Tibial artery (tissue), 4 donors: ENCODE results near the gene STK32C.

Source experiments
- DNase-seq, 2 donors: peaks; one replicate each; pipeline ENCODE4 v3.0.0-alpha.2; 2019
- H3K27ac ChIP-seq, 2 donors: fragments of 200-600 bp; sonication (generic) in 1 of 2; 1 replicate in 1 of 2; 2 replicates in 1 of 2; pipeline ENCODE4 v1.5.1; 2018 to 2019; ENCODE audit warnings: mild to moderate bottlenecking in 1 of 2
- H3K27me3 ChIP-seq, 2 donors: fragments of 200-600 bp; sonication (generic) in 1 of 2; one replicate each; pipeline versions ENCODE4 v1.5.1 to v1.6.0; 2016 to 2019
- H3K36me3 ChIP-seq, 3 donors: fragments of 200-600 bp; sonication (generic) in 2 of 3; one replicate each; pipeline ENCODE4 v1.5.1; 2016 to 2019; ENCODE audit warnings: mild to moderate bottlenecking in 2 of 3
- H3K4me1 ChIP-seq, 4 donors: fragments of 200-600 bp; sonication (generic) in 2 of 4; 1 replicate in 3 of 4; 2 replicates in 1 of 4; pipeline ENCODE4 v1.5.1; 2016 to 2019
- H3K4me3 ChIP-seq, 2 donors: fragments of 200-600 bp; sonication (generic) in 1 of 2; 1 replicate in 1 of 2; 2 replicates in 1 of 2; pipeline ENCODE4 v1.5.1; 2018 to 2019; ENCODE audit warnings: mild to moderate bottlenecking in 2 of 2
- H3K9me3 ChIP-seq, 3 donors: fragments of 200-600 bp; sonication (generic) in 1 of 3; one replicate each; pipeline ENCODE4 v1.5.1; 2016 to 2019
- CTCF ChIP-seq, 2 experiments: fragments of 200-600 bp in 1 of 2; fragments of 450-650 bp in 1 of 2; IDR thresholded peaks; one replicate each; pipeline ENCODE4 v1.5.1; 2017 to 2019; ENCODE audit warnings: antibody characterized with exemption in 2 of 2, mild to moderate bottlenecking in 1 of 2, moderate library complexity in 1 of 2
- intact Hi-C: fragments of 100-400 bp; cut with DNase I; formaldehyde crosslinking; loops from one replicate; pipeline ENCODE4 v1.15.0; 2023; ENCODE audit warnings: low total_unique reads

STK32C gene

GRCh38 chr10:132254841-132255240 is 52.9 kb downstream of the STK32C start:
- no peak overlapping the region for H3K4me3 ChIP-seq
- H3K9me3 ChIP-seq: no peaks in the 10 kb centered on the region
- no peaks in the 10 kb centered on the region for H3K4me1 ChIP-seq
- H3K36me3 ChIP-seq: no peaks in the 10 kb centered on the region
- H3K27ac ChIP-seq: no peak overlapping the region
- no peak for TF ChIP-seq CTCF (IDR thresholded peaks at IDR 0.05)
- peaks cover 0 to 42% of the 10 kb centered on the region in 2 donors for H3K27me3 ChIP-seq
- intact Hi-C loops: no loop called here
- DNase-seq: no peak

- Histone ChIP-seq H3K27me3 (peaks cover 0 to 56% of the 10 kb centered on the region in 2 donors), H3K27ac (no peak overlapping the region), H3K4me1 (peaks cover 0 to 7% (median 0%) of the 10 kb centered on the region in 4 donors), H3K36me3 (no peaks in the 10 kb centered on the region), H3K4me3 (no peak overlapping the region), H3K9me3 (no peaks in the 10 kb centered on the region)
- DNase-seq: no peak
- TF ChIP-seq CTCF (IDR thresholded peaks at IDR 0.05): no peak
- intact Hi-C loops: no loop called here
These were observed 54.6 kb downstream of the STK32C start for GRCh38 chr10:132253092-132253687.

- Histone ChIP-seq H3K36me3 (no peaks in the 10 kb centered on the region), H3K27me3 (peaks cover 0 to 62% of the 10 kb centered on the region in 2 donors), H3K4me3 (no peak overlapping the region), H3K27ac (no peak overlapping the region), H3K9me3 (no peaks in the 10 kb centered on the region), H3K4me1 (peaks cover 0 to 7% (median 0%) of the 10 kb centered on the region in 4 donors)
- no peak for DNase-seq
- TF ChIP-seq CTCF (IDR thresholded peaks at IDR 0.05): no peak
- intact Hi-C loops: no loop called here
These were observed 55.3 kb downstream of the STK32C start for GRCh38 chr10:132252412-132252811.

GRCh38 chr10:132251928-132252327 is 55.8 kb downstream of the STK32C start:
- H3K27me3 ChIP-seq: peaks cover 0 to 67% of the 10 kb centered on the region in 2 donors
- H3K9me3 ChIP-seq: no peaks in the 10 kb centered on the region
- no peak for TF ChIP-seq CTCF (IDR thresholded peaks at IDR 0.05)
- H3K27ac ChIP-seq: no peak overlapping the region
- H3K4me3 ChIP-seq: no peak overlapping the region
- H3K4me1 ChIP-seq: peaks cover 0 to 7% (median 0%) of the 10 kb centered on the region in 4 donors
- intact Hi-C loops: no loop called here
- no peak for DNase-seq
- H3K36me3 ChIP-seq: no peaks in the 10 kb centered on the region

- DNase-seq: no peak
- H3K36me3 ChIP-seq: no peaks in the 10 kb centered on the region
- no peak overlapping the region for H3K27ac ChIP-seq
- TF ChIP-seq CTCF (IDR thresholded peaks at IDR 0.05): no peak
- peaks cover 0 to 61% of the 10 kb centered on the region in 2 donors for H3K27me3 ChIP-seq
- H3K4me1 ChIP-seq: peaks cover 0 to 7% (median 0%) of the 10 kb centered on the region in 4 donors
- H3K9me3 ChIP-seq: no peaks in the 10 kb centered on the region
- no peak overlapping the region for H3K4me3 ChIP-seq
- intact Hi-C loops: no loop called here
These were observed 57.0 kb downstream of the STK32C start for GRCh38 chr10:132250481-132251475.
